Measurements from ENCODE around the gene NAGLU. TPM values are rescaled to one million over a fixed set of nuclear protein-coding genes. Genes with fewer than 3 reads are reported as not detected.

NAGLU gene
- total and polyA plus RNA-seq, 2 of the 13 experiments (the other 11 are each of a cell fraction or from before 2014, with no cell fraction given): 28.2 to 40.1 TPM

- TF ChIP-seq ZBTB3 (CRISPR knock-in tag; IDR thresholded peaks at IDR 0.05; ENCODE audit: borderline replicate concordance, low read depth) (0 out of 2 replicates have a peak, but pooled peaks have one; percentile 29), KMT2B (CRISPR knock-in tag; IDR thresholded peaks at IDR 0.05) (no peak), MAFG (CRISPR knock-in tag; IDR thresholded peaks at IDR 0.05) (no peak), RFXAP (CRISPR knock-in tag; IDR thresholded peaks at IDR 0.05; ENCODE audit: borderline replicate concordance) (no peak; the same call in 1 of the 2 replicates), KDM6A (CRISPR knock-in tag; IDR thresholded peaks at IDR 0.05; ENCODE audit: low read depth) (0 out of 2 replicates have a peak, but pooled peaks have one; percentile 23), ZNF777 (CRISPR knock-in tag; IDR thresholded peaks at IDR 0.05) (no peak; the same call in 1 of the 2 replicates), CENPBD1 (CRISPR knock-in tag; IDR thresholded peaks at IDR 0.05; ENCODE audit: borderline replicate concordance, low read depth) (no peak; the same call in 1 of the 2 replicates), FOXK1 (CRISPR knock-in tag; IDR thresholded peaks at IDR 0.05; ENCODE audit: borderline replicate concordance, low read depth) (peak; percentile 77; the same call in 1 of the 2 replicates), SOX6 (IDR thresholded peaks at IDR 0.05) (no peak), SOX6 (CRISPR knock-in tag; IDR thresholded peaks at IDR 0.05) (peak; percentile 66), MAF1 (CRISPR knock-in tag; IDR thresholded peaks at IDR 0.05; ENCODE audit: borderline replicate concordance) (peak; percentile 48; the same call in 1 of the 2 replicates), ZSCAN21 (CRISPR knock-in tag; IDR thresholded peaks at IDR 0.05; ENCODE audit: borderline replicate concordance) (peak; percentile 35; the same call in 1 of the 2 replicates), ZSCAN29 (CRISPR knock-in tag; conservative IDR thresholded peaks at IDR 0.05) (no peak), ZNF674 (CRISPR knock-in tag; IDR thresholded peaks at IDR 0.05; ENCODE audit: low read depth) (0 out of 2 replicates have a peak, but pooled peaks have one; percentile 27), LBX2 (CRISPR knock-in tag; IDR thresholded peaks at IDR 0.05; ENCODE audit: borderline replicate concordance) (no peak), FOXO1 (CRISPR knock-in tag; IDR thresholded peaks at IDR 0.05) (peak; percentile 32; the same call in 1 of the 2 replicates), ZNF781 (CRISPR knock-in tag; IDR thresholded peaks at IDR 0.05; ENCODE audit: borderline replicate concordance, not compliant biosample characterization) (no peak), PPARG (CRISPR knock-in tag; conservative IDR thresholded peaks at IDR 0.05) (no peak; the same call in 1 of the 2 replicates), RXRB (CRISPR knock-in tag; IDR thresholded peaks at IDR 0.05; ENCODE audit: borderline replicate concordance) (peak; percentile 78), GPBP1L1 (CRISPR knock-in tag; IDR thresholded peaks at IDR 0.05) (no peak), NCOA1 (CRISPR knock-in tag; IDR thresholded peaks at IDR 0.05) (0 out of 2 replicates have a peak, but pooled peaks have one; percentile 36), SUZ12 (IDR thresholded peaks at IDR 0.05; ENCODE audit: low read depth, low read length) (no peak), ZNF567 (CRISPR knock-in tag; IDR thresholded peaks at IDR 0.05; ENCODE audit: borderline replicate concordance) (0 out of 2 replicates have a peak, but pooled peaks have one; percentile 61), ZNF792 (CRISPR knock-in tag; IDR thresholded peaks at IDR 0.05) (peak; percentile 76), JUNB (CRISPR knock-in tag; IDR thresholded peaks at IDR 0.05; ENCODE audit: borderline replicate concordance) (no peak), MEF2D (CRISPR knock-in tag; IDR thresholded peaks at IDR 0.05) (peak; percentile 73; the same call in 1 of the 2 replicates), CENPT (CRISPR knock-in tag; IDR thresholded peaks at IDR 0.05; ENCODE audit: low read depth) (no peak; the same call in 1 of the 2 replicates), EZH2 (conservative IDR thresholded peaks at IDR 0.05; ENCODE audit: low read depth, low read length) (no peak), HMG20A (CRISPR knock-in tag; IDR thresholded peaks at IDR 0.05; ENCODE audit: borderline replicate concordance) (peak; percentile 51; the same call in 1 of the 2 replicates), GZF1 (CRISPR knock-in tag; IDR thresholded peaks at IDR 0.05) (0 out of 2 replicates have a peak, but pooled peaks have one; percentile 7)
Measured at GRCh38 chr17:42536372-42537155, 523 bp downstream of the NAGLU start (continued).

All from HepG2 (cell line).